Glutamatergic neuron (in vitro differentiated cells): ENCODE measurements around the gene ZBTB47. TPM values are rescaled to one million over a fixed set of nuclear protein-coding genes. Genes with fewer than 3 reads are reported as not detected.

ENCODE experiments used
- DNase-seq: peaks from one replicate; pipeline ENCODE4 v3.0.0; 2022
- H3K27ac Mint-ChIP-seq: one replicate; pipeline ENCODE4 v1.8.0; 2020; ENCODE audit warnings: mild to moderate bottlenecking, mixed read lengths, inconsistent platforms; ENCODE audit not compliant: unreplicated experiment
- H3K27me3 Mint-ChIP-seq: one replicate; pipeline ENCODE4 v1.8.0; 2020; ENCODE audit warnings: mild to moderate bottlenecking, moderate library complexity, mixed read lengths, inconsistent platforms; ENCODE audit not compliant: unreplicated experiment
- H3K36me3 Mint-ChIP-seq: one replicate; pipeline ENCODE4 v1.8.0; 2020; ENCODE audit warnings: mild to moderate bottlenecking, mixed read lengths, inconsistent platforms; ENCODE audit not compliant: unreplicated experiment
- H3K4me1 Mint-ChIP-seq: one replicate; pipeline ENCODE4 v1.8.0; 2020; ENCODE audit warnings: mild to moderate bottlenecking, low read depth, mixed read lengths, inconsistent platforms; ENCODE audit not compliant: unreplicated experiment
- H3K4me3 Mint-ChIP-seq: one replicate; pipeline ENCODE4 v1.8.0; 2020; ENCODE audit warnings: mild to moderate bottlenecking, mixed read lengths, inconsistent platforms; ENCODE audit not compliant: unreplicated experiment
- H3K9me3 Mint-ChIP-seq: one replicate; pipeline ENCODE4 v1.8.0; 2020; ENCODE audit warnings: mild to moderate bottlenecking, moderate library complexity, mixed read lengths, inconsistent platforms; ENCODE audit not compliant: unreplicated experiment
- total RNA-seq: library from RNA; stranded (reverse); fragmentation: NEBNext Ultra II Directional; extraction: Animal tissue kit (Norgen Biotek cat#: 25700); gene quantifications from one replicate; pipeline ENCODE4 v1.2.1, GENCODE V29; 2021; ENCODE audit not compliant: unreplicated experiment
- TF ChIP-seq, protein P1 (sequence below): fragments of 200-600 bp; sonication (generic); IDR thresholded peaks from one replicate; pipeline ENCODE4 v1.5.0; 2021; ENCODE audit not compliant: partially characterized antibody, unreplicated experiment

ZBTB47 gene
- total RNA-seq, 1 donor from 2014 or later = 9.7 TPM

DNA sequence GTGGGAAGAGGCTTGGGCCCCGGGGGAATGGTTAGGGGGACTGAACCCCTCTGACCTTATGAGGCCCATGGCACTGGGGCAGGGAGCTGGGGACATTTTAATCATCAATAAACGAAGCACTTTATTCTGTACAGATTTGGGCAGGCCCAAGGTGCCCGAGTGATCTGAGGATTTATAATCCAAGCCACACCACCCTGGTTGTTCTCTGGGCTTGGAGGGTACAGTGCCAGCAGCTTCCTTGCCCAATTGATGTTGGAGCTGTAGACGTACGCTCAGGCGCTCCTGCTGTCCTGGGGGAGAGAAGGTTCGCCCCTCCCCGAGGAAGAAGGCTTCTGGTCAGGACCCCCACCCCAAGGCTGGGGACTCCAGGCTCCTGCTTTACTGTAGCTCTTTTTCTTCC lies 12.5 kb downstream of the ZBTB47 start:
- H3K9me3 Mint-ChIP-seq = peaks cover 21% of the 10 kb centered on the region
- DNase-seq = no peak
- peak overlapping the region; percentile 100 for H3K27ac Mint-ChIP-seq
- peaks cover 7% of the 10 kb centered on the region for H3K36me3 Mint-ChIP-seq
- TF ChIP-seq, protein P1, sequence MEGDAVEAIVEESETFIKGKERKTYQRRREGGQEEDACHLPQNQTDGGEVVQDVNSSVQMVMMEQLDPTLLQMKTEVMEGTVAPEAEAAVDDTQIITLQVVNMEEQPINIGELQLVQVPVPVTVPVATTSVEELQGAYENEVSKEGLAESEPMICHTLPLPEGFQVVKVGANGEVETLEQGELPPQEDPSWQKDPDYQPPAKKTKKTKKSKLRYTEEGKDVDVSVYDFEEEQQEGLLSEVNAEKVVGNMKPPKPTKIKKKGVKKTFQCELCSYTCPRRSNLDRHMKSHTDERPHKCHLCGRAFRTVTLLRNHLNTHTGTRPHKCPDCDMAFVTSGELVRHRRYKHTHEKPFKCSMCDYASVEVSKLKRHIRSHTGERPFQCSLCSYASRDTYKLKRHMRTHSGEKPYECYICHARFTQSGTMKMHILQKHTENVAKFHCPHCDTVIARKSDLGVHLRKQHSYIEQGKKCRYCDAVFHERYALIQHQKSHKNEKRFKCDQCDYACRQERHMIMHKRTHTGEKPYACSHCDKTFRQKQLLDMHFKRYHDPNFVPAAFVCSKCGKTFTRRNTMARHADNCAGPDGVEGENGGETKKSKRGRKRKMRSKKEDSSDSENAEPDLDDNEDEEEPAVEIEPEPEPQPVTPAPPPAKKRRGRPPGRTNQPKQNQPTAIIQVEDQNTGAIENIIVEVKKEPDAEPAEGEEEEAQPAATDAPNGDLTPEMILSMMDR = no peak
- peaks cover 11% of the 10 kb centered on the region for H3K27me3 Mint-ChIP-seq
- H3K4me3 Mint-ChIP-seq = no peak overlapping the region
- peaks cover 34% of the 10 kb centered on the region for H3K4me1 Mint-ChIP-seq

DNA sequence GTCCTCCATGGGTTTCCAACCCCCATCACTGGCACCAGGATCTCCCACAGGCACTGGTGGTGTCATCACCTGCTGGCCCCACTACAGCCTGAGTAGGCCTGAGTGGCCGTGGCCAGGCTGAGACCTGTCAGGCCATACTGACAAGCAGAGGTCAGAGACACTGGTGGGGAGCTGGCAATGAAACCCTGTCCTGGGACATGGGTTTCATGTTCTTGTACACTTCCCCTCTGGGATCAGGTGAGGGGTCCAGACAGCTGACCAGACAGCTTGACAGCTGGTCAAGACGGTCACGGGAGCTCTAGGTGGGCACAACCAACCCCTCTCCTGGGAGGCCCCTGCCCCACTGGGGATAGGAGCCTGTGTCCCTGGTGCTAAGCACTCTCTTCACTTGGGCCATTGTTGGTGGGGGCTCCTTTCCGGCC lies 13.1 kb downstream of the ZBTB47 start:
- TF ChIP-seq, protein P1 = no peak
- H3K36me3 Mint-ChIP-seq = peaks cover 4% of the 10 kb centered on the region
- H3K4me3 Mint-ChIP-seq = peak overlapping the region; percentile 30
- H3K27me3 Mint-ChIP-seq = peaks cover 11% of the 10 kb centered on the region
- peak overlapping the region; percentile 100 for H3K27ac Mint-ChIP-seq
- peaks cover 21% of the 10 kb centered on the region for H3K9me3 Mint-ChIP-seq
- DNase-seq = no peak
- peaks cover 32% of the 10 kb centered on the region for H3K4me1 Mint-ChIP-seq

DNA sequence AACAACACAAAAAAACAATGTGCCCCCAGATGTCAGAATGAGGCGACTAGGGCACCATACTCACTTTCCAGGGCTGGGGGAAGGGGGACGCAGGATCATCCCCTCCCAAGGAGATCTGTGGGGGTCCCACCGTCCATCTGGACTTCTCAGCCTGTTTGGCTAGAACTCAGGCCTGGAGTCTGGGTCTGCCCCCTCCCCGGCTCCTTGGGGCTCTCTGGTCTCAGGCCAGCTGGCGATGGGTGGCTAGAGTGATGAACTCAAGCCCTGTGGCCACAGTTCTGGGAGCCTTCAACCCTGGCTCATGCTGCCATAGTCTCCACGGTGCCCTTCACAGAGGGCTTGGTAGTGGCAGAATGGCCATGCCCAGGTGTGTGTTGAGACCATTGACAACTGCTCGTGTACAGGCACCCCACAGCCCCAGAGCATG lies 13.6 kb downstream of the ZBTB47 start:
- peaks cover 4% of the 10 kb centered on the region for H3K36me3 Mint-ChIP-seq
- H3K27ac Mint-ChIP-seq = peak overlapping the region; percentile 100
- peaks cover 11% of the 10 kb centered on the region for H3K27me3 Mint-ChIP-seq
- no peak for DNase-seq
- peak overlapping the region; percentile 75 for H3K4me3 Mint-ChIP-seq
- H3K9me3 Mint-ChIP-seq = peaks cover 23% of the 10 kb centered on the region
- TF ChIP-seq, protein P1 = no peak
- H3K4me1 Mint-ChIP-seq = peaks cover 32% of the 10 kb centered on the region

DNA sequence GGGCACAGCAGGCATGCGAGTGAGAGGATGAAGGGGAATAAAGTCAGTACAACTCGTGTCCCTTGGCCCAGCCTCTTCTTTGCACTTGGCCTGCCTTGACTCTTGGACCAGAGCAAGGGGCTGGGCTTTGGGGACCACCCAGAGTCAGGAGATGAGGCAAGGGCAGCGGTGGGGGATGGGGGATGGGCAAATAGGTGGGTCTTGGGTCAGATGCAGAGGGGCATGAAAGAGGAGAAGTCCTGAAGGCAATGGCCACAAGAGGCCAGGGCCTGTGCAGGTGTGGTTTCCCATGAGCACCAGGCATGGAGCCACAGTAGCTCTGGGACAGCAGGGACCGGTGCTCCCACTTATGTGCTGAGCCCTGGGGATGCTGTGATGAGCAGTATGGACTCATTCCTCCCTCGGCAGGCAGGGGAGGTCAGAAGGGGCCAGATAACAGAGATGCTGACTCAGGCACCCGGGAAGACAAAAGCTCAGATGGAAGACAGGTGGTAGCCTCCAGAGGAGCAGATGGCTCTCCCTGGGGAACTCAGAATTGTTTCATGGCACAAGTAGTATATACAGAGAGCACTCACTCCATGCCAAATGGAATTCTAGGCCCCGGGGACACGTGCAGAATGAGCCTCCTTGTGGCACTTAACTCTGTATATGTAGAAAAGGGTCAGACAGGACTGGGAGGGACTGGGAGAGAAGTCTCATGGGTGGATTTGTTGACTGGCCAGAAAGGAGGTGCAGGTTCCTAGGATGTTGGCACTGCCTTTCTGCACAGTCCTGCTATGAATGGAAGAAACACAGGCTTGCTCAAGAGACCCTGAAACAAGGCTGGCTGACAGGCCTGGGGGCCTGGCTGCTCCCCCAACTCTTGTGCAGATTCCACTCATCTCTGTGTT lies 14.3 kb downstream of the ZBTB47 start:
- peaks cover 23% of the 10 kb centered on the region for H3K9me3 Mint-ChIP-seq
- peak overlapping the region; percentile 100 for H3K27ac Mint-ChIP-seq
- TF ChIP-seq, protein P1 = no peak
- DNase-seq = peak; percentile 83
- H3K4me3 Mint-ChIP-seq = peak overlapping the region; percentile 75
- peaks cover 11% of the 10 kb centered on the region for H3K27me3 Mint-ChIP-seq
- H3K36me3 Mint-ChIP-seq = peaks cover 4% of the 10 kb centered on the region
- H3K4me1 Mint-ChIP-seq = peaks cover 32% of the 10 kb centered on the region

DNA sequence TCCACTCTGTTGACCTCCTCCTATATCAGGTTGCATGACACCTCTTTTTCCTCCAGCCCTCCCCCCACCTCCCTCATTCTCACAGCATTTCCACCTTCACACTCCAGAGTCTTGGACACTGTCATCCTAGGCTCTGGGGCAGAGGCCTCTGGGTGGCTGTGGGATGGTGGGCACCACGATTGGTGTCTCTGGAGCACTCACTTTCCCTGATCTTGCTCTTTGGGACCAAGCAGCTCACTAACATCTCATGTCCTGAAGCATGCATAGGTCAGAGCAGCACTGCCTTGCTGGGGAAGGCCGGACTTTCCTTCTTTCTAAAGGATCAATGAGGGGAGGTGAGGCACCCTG lies 14.9 kb downstream of the ZBTB47 start:
- Mint-ChIP-seq H3K9me3 (peaks cover 23% of the 10 kb centered on the region), H3K27ac (peak overlapping the region; percentile 100), H3K4me3 (peak overlapping the region; percentile 75), H3K36me3 (peaks cover 4% of the 10 kb centered on the region), H3K4me1 (peaks cover 32% of the 10 kb centered on the region), H3K27me3 (peaks cover 11% of the 10 kb centered on the region)
- no peak for DNase-seq
- TF ChIP-seq, protein P1 = no peak
